Choroid plexus epithelial cell (primary cell): Measurements from ENCODE around the gene OR52E1.

Experiments
- DNase-seq: peaks from one replicate; pipeline ENCODE4 v3.0.0-alpha.2; 2010; ENCODE audit warnings: low read depth
- H3K4me3 ChIP-seq: 2 replicates; pipeline ENCODE4 v1.5.1; 2011; ENCODE audit warnings: low read depth, mild to moderate bottlenecking, control low read depth, low read length, moderate library complexity
- TF ChIP-seq, protein P1 (sequence below): conservative IDR thresholded peaks from 2 replicates; pipeline ENCODE4 v1.5.1; 2011; ENCODE audit warnings: low read depth, mild to moderate bottlenecking, control low read depth, inconsistent platforms, low read length, moderate library complexity

OR52E1 gene

DNA sequence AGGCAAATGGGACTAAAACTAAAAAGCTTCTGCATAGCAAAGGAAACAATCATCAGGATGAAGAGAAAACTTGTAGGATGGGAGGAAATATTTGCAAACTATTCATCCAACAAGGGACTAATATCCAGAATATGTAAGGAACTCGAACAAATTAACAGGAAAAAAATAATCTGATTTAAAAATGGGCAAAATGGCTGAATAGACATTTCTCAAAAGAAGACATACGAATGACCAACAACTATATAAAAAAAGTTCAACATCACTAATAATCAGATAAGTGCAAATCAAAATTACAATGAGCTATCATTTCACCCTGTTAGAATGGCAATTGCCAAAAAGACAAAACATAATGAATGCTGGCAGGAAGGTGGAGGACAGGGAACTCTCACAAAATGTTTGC is 12.0 kb downstream of the OR52E1 start:
- TF ChIP-seq, protein P1, sequence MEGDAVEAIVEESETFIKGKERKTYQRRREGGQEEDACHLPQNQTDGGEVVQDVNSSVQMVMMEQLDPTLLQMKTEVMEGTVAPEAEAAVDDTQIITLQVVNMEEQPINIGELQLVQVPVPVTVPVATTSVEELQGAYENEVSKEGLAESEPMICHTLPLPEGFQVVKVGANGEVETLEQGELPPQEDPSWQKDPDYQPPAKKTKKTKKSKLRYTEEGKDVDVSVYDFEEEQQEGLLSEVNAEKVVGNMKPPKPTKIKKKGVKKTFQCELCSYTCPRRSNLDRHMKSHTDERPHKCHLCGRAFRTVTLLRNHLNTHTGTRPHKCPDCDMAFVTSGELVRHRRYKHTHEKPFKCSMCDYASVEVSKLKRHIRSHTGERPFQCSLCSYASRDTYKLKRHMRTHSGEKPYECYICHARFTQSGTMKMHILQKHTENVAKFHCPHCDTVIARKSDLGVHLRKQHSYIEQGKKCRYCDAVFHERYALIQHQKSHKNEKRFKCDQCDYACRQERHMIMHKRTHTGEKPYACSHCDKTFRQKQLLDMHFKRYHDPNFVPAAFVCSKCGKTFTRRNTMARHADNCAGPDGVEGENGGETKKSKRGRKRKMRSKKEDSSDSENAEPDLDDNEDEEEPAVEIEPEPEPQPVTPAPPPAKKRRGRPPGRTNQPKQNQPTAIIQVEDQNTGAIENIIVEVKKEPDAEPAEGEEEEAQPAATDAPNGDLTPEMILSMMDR = no peak
- H3K4me3 ChIP-seq = no peak overlapping the region
- DNase-seq = no peak

DNA sequence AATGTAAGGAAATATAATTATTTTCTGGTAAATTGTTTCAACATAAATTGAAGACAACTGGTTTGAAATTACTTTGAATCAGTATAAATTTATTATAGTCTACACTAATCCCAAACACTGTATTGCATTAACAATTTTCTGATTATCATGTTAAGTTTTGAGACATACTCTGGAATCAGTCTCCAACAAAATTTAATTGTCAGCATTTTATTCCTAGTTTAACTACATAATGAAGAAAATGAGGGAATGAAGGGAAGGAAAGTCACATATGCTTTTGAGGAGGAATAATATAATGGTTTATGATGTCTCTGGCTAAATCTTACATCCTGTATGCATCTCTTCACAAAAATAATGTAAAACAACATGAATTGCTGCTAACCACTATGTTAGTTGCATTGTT is 14.2 kb downstream of the OR52E1 start:
- H3K4me3 ChIP-seq = no peak overlapping the region
- DNase-seq = no peak
- TF ChIP-seq, protein P1 = no peak

DNA sequence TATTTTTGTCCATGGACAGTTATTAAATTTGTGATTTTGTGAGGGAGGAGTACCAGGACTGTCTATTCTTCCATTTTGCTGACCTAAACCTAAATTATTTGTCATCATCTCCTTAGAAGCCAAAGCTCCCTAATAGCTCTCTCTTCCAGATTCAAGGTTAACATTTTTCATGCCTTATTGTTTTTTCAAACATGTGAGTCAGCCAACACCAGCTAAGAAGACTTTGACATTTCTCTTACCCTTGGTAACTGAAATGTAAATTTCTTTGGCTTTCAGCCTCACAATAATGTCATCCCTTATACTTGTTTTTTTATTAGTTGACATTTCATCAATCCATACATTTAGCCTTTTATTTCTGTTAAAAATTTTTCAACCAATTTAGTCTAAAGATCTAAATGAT is 19.2 kb downstream of the OR52E1 start:
- no peak overlapping the region for H3K4me3 ChIP-seq

DNA sequence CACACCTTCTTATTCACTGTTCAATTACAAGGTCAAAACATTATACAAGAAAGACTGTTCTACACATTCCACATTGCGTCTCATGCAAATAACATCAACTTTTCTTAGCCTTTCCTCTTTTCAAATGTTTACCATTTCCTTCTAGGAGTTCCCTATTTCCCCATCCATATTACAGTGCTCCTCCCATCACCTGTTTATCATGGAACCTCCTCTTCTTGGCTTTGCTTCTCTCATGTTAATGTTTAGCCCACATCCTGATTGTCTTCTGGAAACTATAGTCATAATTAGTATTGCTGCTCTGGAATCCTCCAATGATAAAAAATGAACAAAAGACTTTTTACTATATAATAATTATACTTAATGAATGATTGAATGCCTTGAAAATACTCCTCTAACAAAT is 21.3 kb downstream of the OR52E1 start:
- no peak for DNase-seq
- TF ChIP-seq, protein P1 = no peak

More for the DNA sequence above, 19.2 kb downstream of the OR52E1 start:
- TF ChIP-seq, protein P1 = no peak
- no peak for DNase-seq

DNA sequence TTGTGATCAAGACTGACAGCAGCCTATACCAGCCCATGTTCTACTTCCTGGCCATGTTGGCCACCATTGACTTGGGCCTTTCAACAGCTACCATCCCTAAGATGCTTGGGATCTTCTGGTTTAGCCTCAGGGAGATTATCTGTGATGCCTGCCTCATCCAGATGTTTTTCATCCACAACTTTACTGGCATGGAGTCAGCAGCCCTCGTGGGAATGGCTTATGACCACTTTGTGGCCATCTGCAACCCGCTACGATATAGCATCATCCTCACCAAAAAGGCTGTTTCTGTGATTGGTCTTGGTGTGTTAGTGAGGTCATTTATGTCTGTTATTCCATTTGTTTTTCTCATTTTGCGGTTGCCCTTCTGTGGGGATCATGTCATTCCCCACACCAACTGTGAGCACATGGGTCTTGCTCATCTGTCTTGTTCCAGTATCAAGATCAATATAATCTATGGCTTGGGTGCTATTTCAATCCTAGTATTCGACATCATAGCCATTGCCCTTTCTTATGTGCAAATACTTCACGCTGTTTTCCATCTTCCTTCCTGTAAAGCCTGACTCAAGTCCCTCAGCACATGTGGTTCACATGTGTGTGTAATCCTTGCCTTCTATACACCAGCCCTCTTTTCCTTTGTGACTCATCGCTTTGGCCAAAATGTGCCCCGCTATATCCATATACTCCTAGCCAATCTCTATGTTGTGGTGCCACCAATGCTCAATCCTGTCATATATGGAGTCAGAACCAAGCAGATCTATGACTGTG is 23.6 kb downstream of the OR52E1 start:
- TF ChIP-seq, protein P1 = no peak
- DNase-seq = no peak
- no peak overlapping the region for H3K4me3 ChIP-seq

More for the DNA sequence above, 21.3 kb downstream of the OR52E1 start:
- H3K4me3 ChIP-seq = no peak overlapping the region

DNA sequence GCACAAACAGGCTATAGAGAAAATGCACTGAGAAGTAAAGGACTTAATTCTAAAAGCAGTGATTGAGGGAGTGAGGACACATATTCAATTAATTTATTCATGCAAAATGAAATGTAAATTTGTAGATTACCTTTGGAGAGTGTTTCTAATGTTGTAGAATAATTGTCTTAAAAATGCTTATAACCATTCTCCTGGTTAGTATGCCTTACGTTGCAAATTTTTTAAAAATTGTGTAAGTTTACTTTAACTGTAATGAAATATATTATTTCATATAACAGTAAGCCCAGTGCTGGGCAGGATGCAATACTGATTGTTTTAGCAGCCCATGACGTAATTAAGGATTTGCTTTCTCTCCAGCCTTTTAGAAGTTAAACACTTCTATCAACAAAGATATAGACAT is 26.6 kb downstream of the OR52E1 start:
- no peak overlapping the region for H3K4me3 ChIP-seq
- TF ChIP-seq, protein P1 = no peak

DNA sequence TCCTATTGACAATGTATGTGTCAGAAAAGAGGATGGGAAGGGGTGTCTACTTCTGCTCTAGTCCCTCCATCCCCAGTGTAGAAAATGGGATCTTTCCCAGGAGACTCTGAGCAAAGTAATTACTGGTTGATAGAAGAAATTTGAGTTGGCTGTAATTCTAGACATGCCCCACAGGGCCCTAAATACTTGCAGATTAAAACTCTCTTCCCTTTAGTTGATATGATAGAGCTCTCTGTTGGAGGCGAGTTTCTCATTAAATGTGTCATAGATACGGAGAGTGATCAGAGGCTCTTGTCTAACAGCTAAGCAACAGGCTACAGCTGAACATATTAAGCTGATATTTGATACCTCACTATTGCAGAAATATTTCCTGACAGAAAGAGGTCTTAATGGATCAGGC is 32.9 kb downstream of the OR52E1 start:
- no peak for DNase-seq
- no peak overlapping the region for H3K4me3 ChIP-seq
- TF ChIP-seq, protein P1 = no peak

More for the DNA sequence above, 26.6 kb downstream of the OR52E1 start:
- no peak for DNase-seq
